Stimulated activated CD8-positive, alpha-beta memory T cell treated with anti-CD3 and anti-CD28 coated beads, Interleukin-12 subunit alpha, Interleukin-12 subunit beta, amount 100 ng/mL, for 1 hour (primary cell): ENCODE results near the gene CCSER1.
"Not testable (repeated sequence)": the region's sequence is repeated elsewhere in the genome, so short reads cannot be mapped to it uniquely, and the experiment has no call there.

ENCODE experiments used
- DNase-seq: peaks from one replicate; pipeline ENCODE4 v3.0.0-alpha.2; 2020; ENCODE audit warnings: low read depth

The CCSER1 gene

DNA sequence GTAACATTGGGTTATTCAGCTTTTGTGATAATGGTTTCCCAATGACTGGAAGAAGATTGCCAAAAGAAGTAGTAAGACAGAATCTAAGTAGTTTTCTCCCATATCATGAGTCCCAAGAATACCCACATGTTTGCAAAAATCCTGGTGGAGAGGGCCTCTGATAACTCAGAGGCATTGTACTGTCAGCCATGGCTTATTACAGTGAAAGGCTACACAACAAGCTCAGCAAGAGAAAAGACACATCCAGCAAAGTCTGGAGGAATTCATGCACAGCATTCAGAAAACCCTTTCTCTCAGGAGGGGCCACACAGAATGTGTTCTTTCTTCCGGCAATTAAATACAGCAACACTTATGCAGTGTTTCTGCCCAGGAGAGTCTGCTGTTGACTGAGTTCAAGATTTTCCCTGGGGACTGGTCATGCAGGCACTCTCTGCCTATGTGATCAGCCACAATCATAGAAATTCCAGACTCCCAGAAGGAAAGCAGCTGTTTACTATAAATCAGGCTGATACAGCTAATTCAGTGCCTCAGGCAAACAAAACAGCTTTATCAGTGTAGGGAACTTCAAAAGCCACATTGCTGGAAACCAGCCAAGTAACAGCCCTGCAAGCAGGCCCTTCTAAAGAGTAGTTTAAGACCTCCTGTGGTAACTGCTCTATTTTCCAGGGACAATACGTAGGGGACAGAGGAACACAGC is 937.1 kb downstream of the CCSER1 start:
- no peak for DNase-seq

DNA sequence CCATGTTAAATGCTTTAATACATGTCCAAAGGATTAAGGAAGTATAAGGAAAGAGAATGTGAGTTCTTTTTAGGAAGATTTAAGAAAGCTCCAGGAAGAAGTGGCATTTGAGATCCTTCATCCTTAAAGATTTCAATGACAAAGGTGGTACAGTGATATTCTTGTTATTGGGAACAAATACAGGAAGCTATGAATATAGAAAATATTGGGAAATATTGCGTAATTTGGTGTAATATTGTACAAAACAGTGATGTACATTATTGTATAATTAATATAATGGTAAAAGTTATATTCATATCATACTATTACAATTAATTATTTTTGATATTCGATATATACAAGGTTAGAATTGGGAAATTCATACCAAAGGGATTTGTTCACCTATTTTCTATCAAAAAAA is 937.9 kb downstream of the CCSER1 start:
- no peak for DNase-seq

DNA sequence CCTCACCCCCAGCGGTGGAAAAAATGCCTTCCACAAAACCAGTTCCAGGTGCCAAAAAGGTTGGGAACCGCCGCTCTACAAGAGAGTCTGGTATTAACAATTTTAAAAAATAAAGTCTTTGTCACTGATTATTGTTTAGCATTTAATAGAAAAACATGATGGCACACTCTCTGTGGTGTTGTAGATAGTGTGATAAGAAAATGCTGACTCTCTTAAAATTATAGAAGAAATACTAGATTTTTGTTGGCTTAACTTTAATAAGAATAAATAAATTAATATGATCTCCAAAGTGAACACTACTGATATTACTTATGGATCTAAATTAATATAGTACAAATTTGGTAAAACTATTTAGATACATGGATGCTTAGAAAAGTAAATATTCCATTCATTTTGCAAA is 943.5 kb downstream of the CCSER1 start:
- DNase-seq: no peak

DNA sequence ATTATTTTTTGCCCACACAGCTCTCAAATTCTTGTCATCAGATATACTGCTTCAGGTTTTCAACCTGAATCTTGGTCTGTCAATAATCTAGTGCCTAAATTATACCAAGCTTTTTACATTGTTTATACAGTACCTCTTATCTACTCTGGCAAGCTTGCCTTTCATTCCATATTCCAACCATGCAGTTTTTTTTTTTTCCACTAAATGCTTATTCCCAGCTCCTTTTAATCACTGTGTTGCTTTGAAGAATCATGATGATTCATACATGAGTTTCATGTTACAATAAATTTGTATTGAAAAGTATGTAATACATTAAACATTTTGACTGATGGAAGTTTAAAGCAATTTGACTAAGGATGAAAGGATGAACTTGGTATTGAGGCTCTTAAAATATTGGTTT is 949.0 kb downstream of the CCSER1 start:
- DNase-seq: no peak

DNA sequence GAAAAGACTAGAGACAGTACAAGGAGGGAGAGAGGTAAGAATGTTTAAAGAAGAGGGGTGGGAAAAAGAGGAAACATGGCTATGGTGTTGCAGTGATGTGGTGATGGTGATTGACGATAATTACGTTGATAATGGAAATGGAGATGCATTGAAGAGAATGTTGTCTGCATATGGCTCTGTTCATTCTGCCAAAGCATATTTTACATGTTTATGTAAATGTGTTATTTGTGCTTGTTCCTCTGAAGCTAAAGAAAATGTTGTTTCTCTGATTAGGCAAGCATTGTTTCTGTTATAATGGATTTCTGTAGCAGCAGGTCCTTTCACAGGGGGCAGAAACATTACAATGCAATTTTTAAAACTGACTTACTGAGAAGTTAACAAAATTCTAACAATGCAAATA is 958.8 kb downstream of the CCSER1 start:
- no peak for DNase-seq

DNA sequence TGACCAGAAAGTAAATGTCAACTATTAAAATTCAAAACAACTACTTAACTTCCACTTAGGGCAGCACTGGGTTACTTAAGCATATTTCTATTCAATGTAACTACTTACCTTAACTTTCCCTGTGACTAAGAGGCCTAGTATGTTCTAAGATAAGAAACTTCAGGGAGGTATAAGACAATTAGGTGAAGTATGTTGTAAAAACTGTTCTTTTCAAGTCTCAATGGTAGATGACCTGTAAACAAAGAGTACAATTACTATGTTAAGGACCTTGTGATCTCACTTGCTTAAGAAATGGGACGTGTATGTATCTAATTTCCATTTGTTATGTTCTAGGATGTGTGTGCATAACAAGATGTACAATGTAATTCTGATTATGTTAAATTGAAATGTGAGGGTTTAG is 960.5 kb downstream of the CCSER1 start:
- no peak for DNase-seq

DNA sequence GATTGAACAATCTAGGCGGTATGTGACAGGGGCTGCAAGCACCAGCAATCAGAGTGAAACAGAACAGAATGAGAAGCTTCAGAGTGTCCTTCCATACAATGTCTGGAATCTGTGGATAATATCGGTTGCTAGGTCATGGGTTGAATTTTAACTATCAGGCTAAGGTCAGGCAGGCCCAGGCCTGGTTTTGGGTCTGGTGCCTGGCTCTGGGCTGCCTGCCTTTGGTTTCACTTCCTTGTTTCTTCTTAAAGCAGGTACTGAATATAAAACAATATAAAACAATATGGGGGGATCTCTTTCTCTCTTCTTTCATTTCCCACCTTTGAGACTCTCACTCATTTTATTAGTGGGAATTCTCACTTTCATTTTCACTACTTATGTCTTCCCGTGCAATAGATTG is 962.0 kb downstream of the CCSER1 start:
- no peak for DNase-seq

DNA sequence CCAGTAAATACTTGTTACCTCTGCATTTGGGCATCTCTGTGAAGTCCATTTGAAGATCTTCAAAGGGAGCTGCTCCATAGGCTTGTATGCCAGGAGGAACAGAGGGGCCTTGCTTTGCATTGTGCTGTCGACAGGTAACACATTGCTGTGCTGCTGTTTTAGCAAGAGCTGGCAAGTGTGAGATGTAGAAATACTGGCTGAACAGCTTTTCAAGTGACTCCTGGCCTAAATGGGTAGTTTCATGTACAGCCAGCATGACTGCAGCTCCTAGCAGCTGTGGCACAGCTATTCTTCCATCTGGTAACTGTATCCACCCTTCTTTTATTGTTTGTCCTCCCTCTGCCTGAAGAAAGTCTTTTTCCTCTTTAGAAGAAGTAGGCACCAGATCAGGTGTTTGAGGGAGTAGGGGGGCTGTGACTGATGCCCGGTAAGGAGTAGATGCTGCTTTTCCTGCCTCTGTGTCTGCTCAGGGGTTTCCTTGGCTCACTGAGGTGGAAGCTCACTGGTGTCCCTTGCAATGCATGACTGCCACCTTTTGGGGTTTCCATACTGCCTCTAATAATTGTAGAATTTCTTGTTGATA is 965.3 kb downstream of the CCSER1 start:
- DNase-seq: no peak

DNA sequence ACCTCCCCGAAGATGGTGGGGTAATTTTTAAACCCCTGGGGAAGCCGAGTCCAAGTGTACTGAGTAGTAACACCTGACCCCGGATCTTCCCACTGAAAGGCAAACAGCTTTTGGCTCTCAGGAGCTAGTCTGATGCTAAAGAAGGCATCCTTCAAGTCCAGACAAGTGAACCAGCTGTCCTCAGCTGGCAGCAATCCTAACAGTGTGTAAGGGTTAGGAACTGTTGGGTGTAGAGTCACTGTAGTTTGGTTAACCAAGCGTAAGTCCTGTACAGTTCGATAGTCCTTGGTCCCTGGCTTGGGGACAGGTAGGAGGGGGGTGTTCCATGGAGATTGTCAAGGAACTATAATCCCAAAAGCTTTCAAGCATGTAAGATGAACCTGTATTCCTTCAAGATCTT is 967.0 kb downstream of the CCSER1 start:
- DNase-seq: not testable (repeated sequence)

DNA sequence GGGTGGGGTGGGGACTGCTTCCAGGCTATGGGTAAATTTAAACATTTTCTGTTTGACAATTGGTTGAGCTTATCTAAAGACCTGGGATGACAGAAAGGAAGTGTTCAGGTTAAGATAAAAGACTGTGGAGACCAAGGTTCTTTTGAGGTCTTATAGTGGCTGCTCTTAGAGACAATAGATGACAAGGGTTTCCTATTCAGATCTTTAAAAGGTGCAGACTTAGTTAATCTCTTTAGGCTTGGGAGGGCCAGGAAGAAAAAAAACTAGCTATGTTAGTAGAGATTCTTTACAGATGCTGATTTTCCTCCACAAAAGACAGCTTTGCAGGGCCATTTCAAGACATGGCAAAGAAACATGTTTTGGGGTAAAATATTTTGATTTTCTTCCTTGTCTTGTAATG is 972.5 kb downstream of the CCSER1 start:
- no peak for DNase-seq

DNA sequence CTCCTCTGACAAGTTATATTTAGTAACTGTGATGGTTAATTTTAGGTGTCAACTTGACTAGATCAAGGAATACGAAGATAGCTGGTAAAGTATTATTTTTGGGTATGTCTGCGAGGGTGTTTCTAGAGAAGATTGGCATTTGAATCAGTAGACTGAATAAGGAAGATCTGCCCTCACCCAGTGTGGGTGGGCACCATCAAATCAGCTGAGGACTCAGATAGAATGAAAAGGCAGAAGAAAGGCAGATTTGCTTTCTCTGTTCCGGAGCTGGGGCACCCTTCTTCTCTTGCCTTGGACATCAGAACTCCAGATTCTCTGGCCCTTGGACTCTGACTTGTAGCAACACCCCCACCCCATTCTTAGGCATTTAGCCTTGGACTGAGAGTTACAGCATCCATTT is 981.6 kb downstream of the CCSER1 start:
- DNase-seq: no peak

DNA sequence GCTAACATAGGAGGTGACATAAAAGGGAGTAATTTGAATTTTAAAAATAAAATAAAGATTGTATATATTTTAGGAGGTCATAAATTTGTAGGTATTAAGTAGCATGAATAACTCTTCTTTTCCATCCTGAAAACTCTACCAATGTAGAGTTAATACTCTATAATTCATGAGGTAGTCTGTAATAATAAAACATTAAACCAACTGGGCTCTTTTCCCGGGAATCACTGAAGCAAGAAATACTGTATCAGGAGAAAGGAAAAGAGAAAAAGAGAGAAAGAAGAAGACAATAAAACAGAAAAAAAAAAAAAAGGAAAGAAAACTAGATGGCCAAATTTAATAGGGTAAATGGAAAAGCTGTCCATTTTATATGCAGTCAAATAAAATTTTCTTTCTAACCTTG is 984.4 kb downstream of the CCSER1 start:
- DNase-seq: no peak

DNA sequence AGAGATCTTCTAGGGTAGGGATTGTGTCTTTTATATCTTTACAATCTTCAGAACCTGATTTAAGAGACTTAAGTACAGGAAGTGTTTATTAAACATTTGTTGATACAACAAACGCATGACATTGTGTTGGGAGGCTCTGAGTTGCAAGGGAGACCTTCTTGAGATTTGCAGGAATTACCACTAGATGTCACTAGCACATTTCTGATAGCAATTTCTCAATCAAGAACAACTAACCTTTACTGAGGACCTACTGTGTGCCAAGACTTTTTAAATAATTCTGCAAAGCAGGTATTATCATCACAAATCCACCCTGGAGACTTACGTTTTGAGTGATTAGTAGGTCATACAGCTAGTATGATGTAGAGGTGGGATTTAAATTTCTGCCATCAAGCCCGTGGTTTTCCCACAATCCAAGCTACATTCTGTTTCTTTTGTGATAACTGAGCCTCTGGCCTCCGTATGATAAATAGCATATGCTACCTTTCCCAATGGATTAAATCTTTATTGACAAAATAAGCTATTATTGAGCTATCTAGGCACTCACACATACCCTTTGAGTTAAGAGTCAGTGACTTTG is 986.0 kb downstream of the CCSER1 start:
- DNase-seq: no peak

DNA sequence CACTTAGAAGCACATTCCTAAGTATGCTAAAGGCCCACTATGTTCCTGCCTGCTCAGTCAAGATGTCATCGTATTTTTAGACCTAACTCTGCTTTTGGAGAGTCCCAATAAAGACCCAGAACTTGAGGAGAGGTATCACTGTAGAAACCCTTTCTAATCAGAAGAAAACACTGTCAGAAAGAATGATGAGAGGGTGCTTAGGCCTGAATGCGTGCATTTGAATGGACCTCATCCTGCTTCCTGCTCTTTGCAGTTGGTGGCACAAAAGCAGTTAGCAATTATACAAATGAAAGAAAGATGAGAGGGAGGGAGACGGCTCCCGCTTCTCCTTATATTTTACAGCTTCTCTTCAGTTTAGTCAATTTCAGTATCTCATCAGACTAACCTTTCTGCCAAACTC is 987.2 kb downstream of the CCSER1 start:
- no peak for DNase-seq

DNA sequence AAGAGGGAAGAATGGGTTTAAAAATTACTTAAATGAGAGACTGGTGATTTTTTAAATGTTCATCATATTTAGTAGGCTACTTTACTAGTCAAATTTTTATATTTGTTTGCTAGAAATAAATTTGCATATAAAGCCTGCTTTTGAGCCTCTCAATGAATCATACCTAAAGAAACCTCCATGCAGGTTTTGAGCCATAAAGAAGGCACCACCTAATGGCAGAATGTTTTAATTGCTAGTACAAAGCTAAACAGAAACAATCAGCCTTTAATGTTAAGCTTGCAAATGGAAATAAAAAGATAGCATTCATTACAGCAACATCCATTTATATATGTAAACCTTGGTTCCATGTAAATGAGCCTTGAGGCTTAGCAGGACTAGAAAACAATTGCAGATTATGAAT is 989.7 kb downstream of the CCSER1 start:
- DNase-seq: no peak

DNA sequence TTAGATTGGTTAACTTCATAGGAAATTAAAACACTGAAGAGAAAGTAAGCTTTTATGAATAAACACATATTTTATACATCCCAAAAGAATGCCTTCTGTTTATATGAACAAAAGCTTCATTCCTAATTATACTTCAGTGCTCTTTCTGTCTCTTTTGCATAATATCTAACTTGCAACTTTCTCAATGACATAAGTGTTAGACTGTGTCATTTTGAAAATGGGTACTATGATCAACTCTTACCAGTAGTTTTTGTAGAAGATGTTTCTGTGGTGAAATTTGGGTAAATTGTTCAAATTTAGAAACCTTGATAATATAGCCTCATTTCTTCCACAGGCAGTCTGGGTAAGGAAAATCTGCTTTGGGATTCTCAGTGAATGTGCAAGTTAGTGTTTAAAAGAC is 991.4 kb downstream of the CCSER1 start:
- DNase-seq: no peak

DNA sequence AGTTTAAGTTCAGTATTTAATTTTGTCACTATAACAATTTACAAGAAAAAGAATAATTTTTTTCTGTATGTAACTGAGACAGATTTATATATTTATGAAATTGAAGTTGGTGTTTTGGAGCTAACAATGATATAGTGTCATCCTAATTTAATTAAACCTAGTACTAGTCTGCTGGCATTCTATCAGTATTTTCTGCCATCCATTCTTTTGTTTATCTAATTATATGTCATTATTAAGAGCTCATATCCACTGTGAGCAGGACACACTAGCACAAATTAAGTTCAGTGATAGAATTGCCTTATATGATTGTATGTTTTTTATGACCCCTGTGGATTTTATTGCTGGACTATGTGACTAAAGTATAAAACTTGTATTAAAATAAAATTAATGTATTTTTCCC is 996.5 kb downstream of the CCSER1 start:
- DNase-seq: no peak

DNA sequence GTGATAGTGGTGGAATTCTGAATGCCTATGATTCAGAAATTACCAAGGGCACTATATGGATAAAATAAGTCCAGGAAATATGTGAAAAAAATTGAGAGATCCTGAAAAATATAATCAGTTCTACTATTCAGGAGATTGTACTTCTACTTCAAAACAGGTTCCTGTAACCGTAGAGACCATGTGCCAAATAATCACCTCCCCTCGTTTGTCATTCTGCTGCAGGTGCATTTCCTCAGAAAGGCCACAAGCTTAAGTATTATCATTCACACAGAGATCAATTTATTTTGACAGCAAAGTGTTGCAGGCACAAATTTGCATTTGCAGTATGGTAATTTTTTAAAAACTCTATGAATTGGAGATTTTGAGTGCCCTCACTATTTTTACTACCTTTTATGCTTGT is 1000.0 kb downstream of the CCSER1 start:
- no peak for DNase-seq

DNA sequence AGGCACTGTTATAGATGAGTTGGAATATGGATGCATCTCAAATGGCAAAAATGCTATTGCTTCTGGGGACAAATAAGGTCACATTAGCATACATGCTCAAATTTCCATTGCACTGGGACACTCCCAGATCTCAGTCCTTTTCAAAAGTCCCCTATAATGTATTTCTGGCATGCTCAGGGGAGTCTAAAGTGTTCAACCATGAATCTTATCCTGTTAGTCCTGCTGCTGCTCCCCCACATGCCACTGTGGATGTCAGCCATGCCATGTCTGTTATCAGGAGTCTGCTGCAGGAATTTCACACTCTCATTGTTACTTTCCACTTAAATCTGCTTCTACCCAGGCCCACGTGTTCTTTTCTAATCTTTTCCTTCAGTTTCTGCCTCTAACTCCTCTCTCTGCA is 1000.6 kb downstream of the CCSER1 start:
- no peak for DNase-seq

DNA sequence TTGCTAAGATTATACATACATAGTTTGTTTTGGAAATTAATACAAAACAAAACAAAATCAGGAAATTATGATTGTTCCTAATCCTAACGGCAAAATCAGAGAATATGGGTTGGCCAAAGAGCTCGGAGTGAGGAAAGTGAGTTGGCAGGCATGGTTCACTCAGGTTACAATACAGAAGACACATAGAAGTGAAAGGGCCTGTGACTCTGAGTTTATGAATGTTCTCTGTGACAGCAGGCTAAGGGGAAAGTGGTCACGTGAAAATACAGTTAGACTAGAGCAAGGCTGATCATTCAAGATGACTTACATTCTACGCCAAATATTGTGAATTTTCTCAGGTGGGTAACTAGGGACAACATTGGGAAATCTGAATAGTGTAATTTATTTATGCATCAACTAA is 1001.3 kb downstream of the CCSER1 start:
- no peak for DNase-seq

DNA sequence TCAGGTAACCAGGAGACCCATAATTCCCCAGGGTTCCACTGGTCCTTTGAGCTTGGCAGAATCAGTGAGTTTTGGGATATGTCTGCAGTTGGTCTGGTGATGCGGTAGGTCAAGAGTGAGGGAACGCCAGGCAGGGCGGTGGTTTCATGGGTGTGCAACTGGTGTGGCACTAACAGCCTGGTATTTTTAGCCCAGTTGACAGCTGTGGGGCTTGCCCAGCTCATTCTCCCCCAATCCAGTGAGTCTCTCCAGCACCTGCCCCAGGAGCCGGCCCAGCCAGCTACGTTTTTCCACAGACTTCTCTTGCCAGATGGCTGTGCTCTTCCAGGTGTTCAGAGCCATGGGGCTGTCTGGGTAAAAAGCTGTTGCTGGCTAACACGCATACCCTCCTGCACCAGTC is 1019.9 kb downstream of the CCSER1 start:
- DNase-seq: no peak

DNA sequence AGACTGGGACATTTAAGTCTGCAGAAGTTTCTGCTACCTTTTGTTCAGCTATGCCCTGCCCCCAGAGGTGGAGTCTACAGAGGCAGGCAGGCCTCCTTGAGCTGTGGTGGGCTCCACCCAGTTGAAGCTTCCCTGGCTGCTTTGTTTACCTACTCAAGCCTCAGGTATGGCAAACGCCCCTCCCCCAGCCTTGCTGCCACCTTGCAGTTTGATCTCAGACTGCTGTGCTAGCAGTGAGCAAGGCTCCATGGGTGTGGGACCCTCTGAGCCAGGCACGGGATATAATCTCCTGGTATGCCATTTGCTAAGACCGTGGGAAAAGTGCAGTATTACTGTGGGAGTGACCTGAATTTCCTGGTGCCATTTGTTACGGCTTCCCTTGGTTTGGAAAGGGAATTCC is 1026.8 kb downstream of the CCSER1 start:
- DNase-seq: not testable (repeated sequence)

DNA sequence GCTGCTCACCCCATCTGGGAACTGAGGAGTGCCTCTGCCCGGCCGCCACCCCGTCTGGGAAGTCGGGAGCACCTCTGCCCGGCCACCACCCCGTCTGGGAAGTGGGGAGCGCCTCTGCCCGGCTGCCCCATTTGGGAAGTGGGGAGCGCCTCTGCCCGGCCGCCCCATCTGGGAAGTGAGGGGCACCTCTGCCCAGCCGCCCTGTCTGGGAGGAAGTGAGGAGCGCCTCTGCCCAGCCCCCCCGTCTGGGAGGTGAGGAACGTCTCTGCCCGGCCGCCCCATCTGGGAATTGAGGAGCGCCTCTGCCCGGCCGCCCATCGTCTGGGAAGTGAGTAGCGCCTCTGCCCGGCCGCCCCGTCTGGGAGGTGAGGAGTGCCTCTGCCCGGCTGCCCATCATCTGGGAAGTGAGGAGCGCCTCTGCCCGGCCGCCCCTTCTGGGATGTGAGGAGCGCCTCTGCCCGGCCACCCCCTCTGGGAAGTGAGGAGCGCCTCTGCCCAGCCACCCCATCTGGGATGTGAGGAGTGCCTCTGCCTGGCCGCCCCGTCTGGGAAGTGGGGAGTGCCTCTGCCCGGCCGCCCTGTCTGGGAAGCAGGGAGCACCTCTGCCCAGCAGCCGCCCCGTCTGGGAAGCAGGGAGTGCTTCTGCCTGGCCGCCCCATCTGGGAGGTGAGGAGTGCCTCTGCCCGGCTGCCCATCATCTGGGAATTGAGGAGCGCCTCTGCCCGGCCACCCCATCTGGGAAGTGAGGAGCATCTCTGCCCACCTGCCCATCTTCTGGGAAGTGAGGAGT is 1040.9 kb downstream of the CCSER1 start:
- not testable (repeated sequence) for DNase-seq
